HepG2 (cell line): ENCODE measurements around the gene CPT1C. TPM values are rescaled to one million over a fixed set of nuclear protein-coding genes. Genes with fewer than 3 reads are reported as not detected.

Experiments
- ATAC-seq: fragments of 200-7000 bp; cut with Tn5 transposase; 3 replicates; pipeline ENCODE4 v1.9.1; 2020; ENCODE audit warnings: mild to moderate bottlenecking, moderate library complexity
- BruUV-seq: library from RNA; stranded (reverse); fragments of 400-500 nt; replicated peaks from 2 replicates; lab custom pipeline; 2021; lab: Mats Ljungman, UMichigan
- CTCF ChIA-PET: fragments of 300-600 bp; formaldehyde crosslinking; extraction: SDS; loops from one replicate; lab custom pipeline; 2021; ENCODE audit warnings: low total read pairs, inconsistent platforms, low intra/inter-chr PET ratio; lab: Yijun Ruan, JAX
- POLR2A ChIA-PET: fragments of 350-600 bp; sonication (Branson Sonifier 250); formaldehyde crosslinking; loops from one replicate; lab custom pipeline; 2020; ENCODE audit warnings: antibody characterized with exemption, inconsistent platforms; lab: Yijun Ruan, JAX
- DNase-seq: peaks from one replicate; pipeline ENCODE4 v3.0.0-alpha.2; 2015; ENCODE audit warnings: low spot score
- FAIRE-seq: peaks from 3 replicates; lab custom pipeline; 2011; peaks lifted over from hg19 to GRCh38; lab: Jason Lieb, UNC
- H2AFZ ChIP-seq: one replicate; pipeline ENCODE4 v1.6.1; 2011; ENCODE audit warnings: low read length, inconsistent platforms
- H3K27ac ChIP-seq: fragments of 300-600 bp; 3 replicates; pipeline ENCODE4 v1.8.0; 2011; ENCODE audit warnings: mixed run types, mild to moderate bottlenecking, mixed read lengths, low read length, inconsistent platforms; ENCODE audit not compliant: insufficient read depth; ENCODE audit errors: extremely low read length
- H3K27me3 ChIP-seq, 2 experiments: fragments of 200-600 bp in 1 of 2; 2 replicates in 1 of 2; 3 replicates in 1 of 2; pipeline versions ENCODE4 v1.6.0 to v1.8.0; 2011; ENCODE audit warnings: low read length in 2 of 2, mild to moderate bottlenecking in 2 of 2, moderate library complexity in 2 of 2, inconsistent platforms in 1 of 2; ENCODE audit not compliant: insufficient read depth in 2 of 2, control insufficient read depth in 1 of 2
- H3K36me3 ChIP-seq, 2 experiments: fragments of 200-600 bp in 1 of 2; replicated peaks in 1 of 2; 2 replicates in 1 of 2; 3 replicates in 1 of 2; pipeline versions ENCODE4 v1.5.1 to v1.8.0; 2011; ENCODE audit warnings: low read length in 2 of 2, inconsistent platforms in 1 of 2; ENCODE audit not compliant: insufficient read depth in 2 of 2, control insufficient read depth in 1 of 2
- H3K4me1 ChIP-seq: 2 replicates; pipeline ENCODE4 v1.5.1; 2012; ENCODE audit warnings: low read length, inconsistent platforms; ENCODE audit not compliant: insufficient read depth
- H3K4me2 ChIP-seq: 2 replicates; pipeline ENCODE4 v1.6.0; 2011; ENCODE audit warnings: low read depth, low read length, inconsistent platforms
- H3K4me3 ChIP-seq, 3 experiments: fragments of 200-600 bp in 1 of 3; sonication (generic), shearing (Covaris generic) in 1 of 3; replicated peaks in 1 of 3; 2 replicates each; pipeline ENCODE4 v1.5.1; 2011 to 2016; ENCODE audit warnings: low read length in 3 of 3, inconsistent platforms in 2 of 3, low read depth in 2 of 3, mild to moderate bottlenecking in 2 of 3, control low read depth in 1 of 3, mixed read lengths in 1 of 3; ENCODE audit not compliant: insufficient read depth in 1 of 3
- H3K79me2 ChIP-seq: one replicate; pipeline ENCODE4 v1.6.1; 2011; ENCODE audit warnings: low read length, inconsistent platforms; ENCODE audit not compliant: insufficient read depth
- H3K9ac ChIP-seq: 2 replicates; pipeline ENCODE4 v1.6.0; 2011; ENCODE audit warnings: mild to moderate bottlenecking, low read depth, low read length, inconsistent platforms; ENCODE audit not compliant: insufficient read depth
- H3K9me3 ChIP-seq: 2 replicates; pipeline ENCODE4 v1.5.1; 2012; ENCODE audit warnings: mild to moderate bottlenecking, low read length
- H4K20me1 ChIP-seq: 2 replicates; pipeline ENCODE4 v1.6.0; 2011; ENCODE audit warnings: inconsistent platforms, mild to moderate bottlenecking, low read length, moderate library complexity; ENCODE audit not compliant: insufficient read depth
- DNMT1 ChIP-seq: sonication (generic); formaldehyde crosslinking; IDR thresholded peaks from 2 replicates; pipeline ENCODE4 v1.5.1; 2020; ENCODE audit warnings: mild to moderate bottlenecking, missing genetic modification reagents
- EHMT2 ChIP-seq: fragments of 200-600 bp; sonication (generic); IDR thresholded peaks from 2 replicates; pipeline ENCODE4 v1.7.0; 2017; ENCODE audit warnings: antibody characterized with exemption, low read depth, low read length, borderline replicate concordance
- GTF3A ChIP-seq: sonication (generic); formaldehyde crosslinking; conservative IDR thresholded peaks from 2 replicates; pipeline ENCODE4 v1.4.0; 2020; ENCODE audit warnings: mild to moderate bottlenecking, missing genetic modification reagents
- IRX3 ChIP-seq: sonication (generic); formaldehyde crosslinking; IDR thresholded peaks from 2 replicates; pipeline ENCODE4 v1.8.1; 2023; ENCODE audit warnings: mild to moderate bottlenecking, low read depth, missing genetic modification reagents, borderline replicate concordance
- MEF2D ChIP-seq: sonication (generic); formaldehyde crosslinking; IDR thresholded peaks from 2 replicates; pipeline ENCODE4 v1.5.1; 2020; ENCODE audit warnings: mild to moderate bottlenecking, missing genetic modification reagents
- NFYC ChIP-seq: IDR thresholded peaks from 2 replicates; pipeline ENCODE4 v1.6.1; 2016; ENCODE audit warnings: missing genetic modification reagents, missing compliant biosample characterization
- RNF219 ChIP-seq: sonication (generic); formaldehyde crosslinking; IDR thresholded peaks from 2 replicates; pipeline ENCODE4 v1.5.0; 2020; ENCODE audit warnings: mild to moderate bottlenecking, missing genetic modification reagents
- SP4 ChIP-seq: sonication (generic); formaldehyde crosslinking; IDR thresholded peaks from 2 replicates; pipeline ENCODE4 v1.8.1; 2023; ENCODE audit warnings: mild to moderate bottlenecking, missing genetic modification reagents
- TCF7 ChIP-seq: sonication (generic); IDR thresholded peaks from 2 replicates; pipeline ENCODE4 v1.6.1; 2016; ENCODE audit warnings: antibody characterized with exemption, low read depth
- ZBTB14 ChIP-seq: sonication (generic); formaldehyde crosslinking; IDR thresholded peaks from 2 replicates; pipeline ENCODE4 v1.4.0; 2020; ENCODE audit warnings: missing genetic modification reagents
- ZBTB20 ChIP-seq: sonication (generic); formaldehyde crosslinking; IDR thresholded peaks from 2 replicates; pipeline ENCODE4 v1.8.1; 2023; ENCODE audit warnings: missing genetic modification reagents, low read depth, mild to moderate bottlenecking, borderline replicate concordance
- ZBTB38 ChIP-seq: sonication (generic); formaldehyde crosslinking; IDR thresholded peaks from 2 replicates; pipeline ENCODE4 v1.5.1; 2020; ENCODE audit warnings: mild to moderate bottlenecking, missing genetic modification reagents
- ZNF709 ChIP-seq: sonication (generic); formaldehyde crosslinking; IDR thresholded peaks from 2 replicates; pipeline ENCODE4 v1.5.0; 2020; ENCODE audit warnings: mild to moderate bottlenecking, missing genetic modification reagents
- ZSCAN9 ChIP-seq: IDR thresholded peaks from 2 replicates; pipeline ENCODE4 v1.6.1; 2016; ENCODE audit warnings: borderline replicate concordance
- WGBS: methylation state at CpG from one replicate; pipeline ENCODE4 v1.1.6; 2017; ENCODE audit warnings: low lambda C conversion rate; 5-methylcytosine and 5-hydroxymethylcytosine counted together
- in situ Hi-C: cut with HindIII; loops from 2 replicates; pipeline ENCODE4 v1.10.0; 2017; ENCODE audit warnings: low pct_unique_long_range_greater_than_20kb; ENCODE audit not compliant: extremely low pct_ligation_motif_present
- intact Hi-C: fragments of 100-400 bp; cut with micrococcal nuclease; formaldehyde crosslinking; loops from one replicate; pipeline ENCODE4 v1.10.0; 2022; ENCODE audit not compliant: unreplicated experiment
- polyA plus RNA-seq, 8 experiments: library from polyadenylated mRNA; depleted of rRNA in 3 of 8; stranded (reverse) in 7 of 8; unstranded in 1 of 8; fragments of >200 nt; fragmentation: Illumina TruSeq in 4 of 8; extraction: Trizol in 4 of 8; gene quantifications; 2 replicates each; pipeline versions ENCODE4 v1.2.1 to v1.2.3, GENCODE V29; 2011 to 2016; ENCODE audit warnings: low read depth in 4 of 8, missing spikeins in 1 of 8, mixed read lengths in 1 of 8; ENCODE audit not compliant: insufficient read depth in 1 of 8
- total RNA-seq, 5 experiments: library from RNA; depleted of rRNA; stranded (reverse); fragments of >200 nt; fragmentation: Illumina TruSeq; extraction: Trizol; gene quantifications; 2 replicates each; pipeline ENCODE4 v1.2.3, GENCODE V29; 2016; ENCODE audit warnings: low read depth in 1 of 5
- TF ChIP-seq, protein P1 (sequence below): sonication (generic); formaldehyde crosslinking; conservative IDR thresholded peaks from 2 replicates; pipeline ENCODE4 v1.8.0; 2022; ENCODE audit warnings: mild to moderate bottlenecking, moderate library complexity, missing genetic modification reagents
- TF ChIP-seq, protein P2 (sequence below): IDR thresholded peaks from 2 replicates; pipeline ENCODE4 v1.6.1; 2016; ENCODE audit warnings: mild to moderate bottlenecking, missing biosample characterization, missing genetic modification reagents
- TF ChIP-seq, protein P3 (sequence below): conservative IDR thresholded peaks from 2 replicates; pipeline ENCODE4 v1.6.1; 2018; ENCODE audit warnings: missing genetic modification reagents

The CPT1C gene
- total and polyA plus RNA-seq, 2 of the 13 experiments (the other 11 are each of a cell fraction or from before 2014, with no cell fraction given) = 0.18 TPM; not detected in 1

DNA sequence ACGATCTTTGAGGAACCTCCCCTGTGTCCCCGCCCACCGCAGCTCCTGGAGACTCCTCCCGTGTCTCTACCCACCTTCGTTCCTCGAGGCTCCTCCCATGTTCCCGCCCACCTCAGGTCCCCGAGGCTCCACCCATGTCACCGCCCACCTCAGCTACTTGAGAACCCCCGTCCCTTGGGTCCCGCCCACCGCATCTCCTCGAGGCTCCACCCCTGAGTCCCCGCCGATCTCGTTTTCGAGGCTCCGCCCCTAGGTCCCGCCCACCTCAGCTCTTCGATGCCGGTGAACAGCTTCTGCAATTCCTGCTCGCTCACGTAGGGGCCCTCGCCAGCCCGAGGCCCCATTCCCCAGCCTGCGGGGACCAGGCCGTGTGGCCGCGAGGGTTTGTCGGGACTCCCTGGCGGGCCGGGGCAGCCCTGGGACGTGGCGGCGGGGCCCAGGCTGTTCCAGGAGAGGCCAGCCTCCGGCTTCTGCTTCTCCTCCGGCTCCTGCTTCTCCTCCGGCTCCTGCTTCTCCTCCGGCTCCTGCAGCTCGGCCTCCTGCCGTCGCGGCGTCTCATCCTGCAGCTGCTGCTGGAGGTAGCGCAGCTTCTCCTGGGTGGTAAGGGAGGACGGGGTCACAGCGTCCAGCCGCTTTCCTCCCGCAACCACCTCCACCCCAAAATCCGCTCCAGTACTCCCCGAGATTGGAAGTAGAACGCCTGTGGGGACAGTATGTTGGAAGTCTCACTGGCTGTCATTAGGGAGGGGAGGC lies 55.5 kb downstream of the CPT1C start:
- H3K4me3 ChIP-seq = no peak overlapping the region
- H4K20me1 ChIP-seq = no peaks in the 10 kb centered on the region
- ChIA-PET CTCF (no interaction called here), POLR2A (no interaction called here)
- H3K4me1 ChIP-seq = peaks cover 4% of the 10 kb centered on the region
- no peak overlapping the region for H2AFZ ChIP-seq
- H3K36me3 ChIP-seq = no peaks in the 10 kb centered on the region
- no peak overlapping the region for H3K9ac ChIP-seq
- no peaks in the 10 kb centered on the region for H3K79me2 ChIP-seq
- intact Hi-C loops = no loop called here
- H3K27ac ChIP-seq = no peak overlapping the region
- in situ Hi-C loops = no loop called here
- ATAC-seq (peak; percentile 62), FAIRE-seq (no peak), DNase-seq (peak; percentile 36)
- WGBS = 47% methylated on average over 35 of the region's 52 CpGs
- no TSS peak for BruUV-seq
- no peaks in the 10 kb centered on the region; a peak in 1 of 5 replicates for H3K27me3 ChIP-seq
- H3K4me2 ChIP-seq = peak overlapping the region; percentile 2; the same call in 1 of the 2 replicates
- H3K9me3 ChIP-seq = no peaks in the 10 kb centered on the region
- TF ChIP-seq GTF3A (CRISPR knock-in tag) (no peak), ZNF709 (no peak), NFYC (CRISPR knock-in tag) (no peak), SP4 (CRISPR knock-in tag) (no peak), RNF219 (CRISPR knock-in tag) (no peak), ZBTB20 (no peak), ZBTB38 (CRISPR knock-in tag) (0 out of 2 replicates have a peak, but pooled peaks have one; percentile 33), ZSCAN9 (CRISPR knock-in tag) (no peak), DNMT1 (CRISPR knock-in tag) (no peak), ZBTB14 (CRISPR knock-in tag) (no peak), MEF2D (CRISPR knock-in tag) (no peak), IRX3 (no peak), TCF7 (no peak), EHMT2 (no peak)
- TF ChIP-seq, protein P1, sequence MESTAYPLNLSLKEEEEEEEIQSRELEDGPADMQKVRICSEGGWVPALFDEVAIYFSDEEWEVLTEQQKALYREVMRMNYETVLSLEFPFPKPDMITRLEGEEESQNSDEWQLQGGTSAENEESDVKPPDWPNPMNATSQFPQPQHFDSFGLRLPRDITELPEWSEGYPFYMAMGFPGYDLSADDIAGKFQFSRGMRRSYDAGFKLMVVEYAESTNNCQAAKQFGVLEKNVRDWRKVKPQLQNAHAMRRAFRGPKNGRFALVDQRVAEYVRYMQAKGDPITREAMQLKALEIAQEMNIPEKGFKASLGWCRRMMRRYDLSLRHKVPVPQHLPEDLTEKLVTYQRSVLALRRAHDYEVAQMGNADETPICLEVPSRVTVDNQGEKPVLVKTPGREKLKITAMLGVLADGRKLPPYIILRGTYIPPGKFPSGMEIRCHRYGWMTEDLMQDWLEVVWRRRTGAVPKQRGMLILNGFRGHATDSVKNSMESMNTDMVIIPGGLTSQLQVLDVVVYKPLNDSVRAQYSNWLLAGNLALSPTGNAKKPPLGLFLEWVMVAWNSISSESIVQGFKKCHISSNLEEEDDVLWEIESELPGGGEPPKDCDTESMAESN (CRISPR knock-in tag) = no peak
- TF ChIP-seq, protein P2, sequence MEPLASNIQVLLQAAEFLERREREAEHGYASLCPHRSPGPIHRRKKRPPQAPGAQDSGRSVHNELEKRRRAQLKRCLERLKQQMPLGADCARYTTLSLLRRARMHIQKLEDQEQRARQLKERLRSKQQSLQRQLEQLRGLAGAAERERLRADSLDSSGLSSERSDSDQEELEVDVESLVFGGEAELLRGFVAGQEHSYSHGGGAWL (CRISPR knock-in tag) = no peak
- TF ChIP-seq, protein P3, sequence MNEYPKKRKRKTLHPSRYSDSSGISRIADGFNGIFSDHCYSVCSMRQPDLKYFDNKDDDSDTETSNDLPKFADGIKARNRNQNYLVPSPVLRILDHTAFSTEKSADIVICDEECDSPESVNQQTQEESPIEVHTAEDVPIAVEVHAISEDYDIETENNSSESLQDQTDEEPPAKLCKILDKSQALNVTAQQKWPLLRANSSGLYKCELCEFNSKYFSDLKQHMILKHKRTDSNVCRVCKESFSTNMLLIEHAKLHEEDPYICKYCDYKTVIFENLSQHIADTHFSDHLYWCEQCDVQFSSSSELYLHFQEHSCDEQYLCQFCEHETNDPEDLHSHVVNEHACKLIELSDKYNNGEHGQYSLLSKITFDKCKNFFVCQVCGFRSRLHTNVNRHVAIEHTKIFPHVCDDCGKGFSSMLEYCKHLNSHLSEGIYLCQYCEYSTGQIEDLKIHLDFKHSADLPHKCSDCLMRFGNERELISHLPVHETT (CRISPR knock-in tag) = no peak
